Activated CD4-positive, alpha-beta T cell treated with anti-CD3 and anti-CD28 coated beads for 36 hours (primary cell): ENCODE results near the gene HAUS5. TPM values are rescaled to one million over a fixed set of nuclear protein-coding genes. Genes with fewer than 3 reads are reported as not detected.
"Not testable (repeated sequence)": the region's sequence is repeated elsewhere in the genome, so short reads cannot be mapped to it uniquely, and the experiment has no call there.

Experiments
- ATAC-seq: fragments of 200-7000 bp; cut with Tn5 transposase; one replicate; pipeline ENCODE4 v1.10.0; 2021; ENCODE audit warnings: mild to moderate bottlenecking, moderate library complexity
- CTCF ChIA-PET: fragments of 350-600 bp; sonication (Branson Sonifier 250); formaldehyde crosslinking; loops from one replicate; lab custom pipeline; 2021; ENCODE audit warnings: antibody characterized with exemption; lab: Charles Lee
- POLR2A ChIA-PET: fragments of 350-600 bp; sonication (Branson Sonifier 250); formaldehyde crosslinking; loops from one replicate; lab custom pipeline; 2021; ENCODE audit warnings: antibody characterized with exemption, inconsistent platforms; lab: Charles Lee
- DNase-seq: peaks from one replicate; pipeline ENCODE4 v3.0.0-alpha.2; 2020
- H3K27ac Mint-ChIP-seq: one replicate; pipeline ENCODE4 v1.8.0; 2021; ENCODE audit warnings: mixed read lengths
- H3K27me3 Mint-ChIP-seq: one replicate; pipeline ENCODE4 v1.8.0; 2021; ENCODE audit warnings: mixed read lengths
- H3K36me3 Mint-ChIP-seq: one replicate; pipeline ENCODE4 v1.8.0; 2021; ENCODE audit warnings: low read depth, mixed read lengths
- H3K4me1 Mint-ChIP-seq: one replicate; pipeline ENCODE4 v1.8.0; 2021; ENCODE audit warnings: mixed read lengths
- H3K4me3 Mint-ChIP-seq: one replicate; pipeline ENCODE4 v1.8.0; 2021; ENCODE audit warnings: mild to moderate bottlenecking, moderate library complexity, mixed read lengths
- H3K9me3 Mint-ChIP-seq: one replicate; pipeline ENCODE4 v1.8.0; 2021; ENCODE audit warnings: low read depth, mixed read lengths
- intact Hi-C, 2 experiments: fragments of 100-400 bp; cut with DNase I in 1 of 2; cut with micrococcal nuclease in 1 of 2; formaldehyde crosslinking; loops; one replicate each; pipeline versions ENCODE4 v1.14.2 to v1.15.1; 2022 to 2024; cut with DNase I, micrococcal nuclease
- total RNA-seq, 2 experiments: library from RNA; stranded (reverse); gene quantifications; one replicate each; pipeline ENCODE4 v1.2.3, GENCODE V29; 2021

HAUS5 gene
- total RNA-seq, 2 experiments from 2014 or later: 39.7 to 41.0 TPM

DNA sequence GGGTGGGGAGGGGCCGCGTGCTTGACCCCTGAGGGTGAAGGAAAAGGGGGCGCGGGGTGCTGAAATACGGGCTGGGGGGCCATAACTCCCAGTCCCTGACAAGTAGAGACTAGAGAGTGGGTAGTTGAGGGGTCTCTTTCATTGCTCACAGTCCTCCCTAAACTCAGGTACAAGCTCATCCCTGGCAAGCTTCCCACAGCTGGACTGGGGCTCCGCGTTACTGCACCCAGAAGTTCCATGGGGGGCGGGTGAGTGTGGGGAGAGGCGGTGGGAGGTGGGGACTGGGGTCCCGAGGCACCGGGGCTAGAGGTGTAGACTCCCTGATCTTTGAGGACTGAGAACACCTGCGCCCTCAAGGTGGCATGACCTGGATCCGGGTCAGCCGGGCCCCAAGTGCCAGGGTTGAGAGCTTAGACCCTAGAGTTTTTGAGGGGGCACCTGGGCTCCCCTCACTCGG is 30.3 kb downstream of the HAUS5 start:
- no peak for DNase-seq
- Mint-ChIP-seq H3K9me3 (no peaks in the 10 kb centered on the region), H3K36me3 (no peaks in the 10 kb centered on the region), H3K4me3 (peak overlapping the region; percentile 77), H3K27ac (no peak overlapping the region), H3K4me1 (peaks cover 35% of the 10 kb centered on the region), H3K27me3 (no peaks in the 10 kb centered on the region)
- ChIA-PET CTCF (interaction anchor here (1.0 kb wide), 1 partner anchor 52 kb away, joined by 5 read pairs; no protein-coding TSS in a partner anchor), POLR2A (no interaction called here)
- ATAC-seq: no peak
- intact Hi-C loops: loop anchor here (1.0 to 10.0 kb wide), 8 partner anchors 15 to 488 kb away; partner anchors contain the start of genes TMEM147 (in 2 of the 2), FXYD5 (in 1 of the 2), IGFLR1 (in 1 of the 2) and THAP8 (in 1 of the 2)

DNA sequence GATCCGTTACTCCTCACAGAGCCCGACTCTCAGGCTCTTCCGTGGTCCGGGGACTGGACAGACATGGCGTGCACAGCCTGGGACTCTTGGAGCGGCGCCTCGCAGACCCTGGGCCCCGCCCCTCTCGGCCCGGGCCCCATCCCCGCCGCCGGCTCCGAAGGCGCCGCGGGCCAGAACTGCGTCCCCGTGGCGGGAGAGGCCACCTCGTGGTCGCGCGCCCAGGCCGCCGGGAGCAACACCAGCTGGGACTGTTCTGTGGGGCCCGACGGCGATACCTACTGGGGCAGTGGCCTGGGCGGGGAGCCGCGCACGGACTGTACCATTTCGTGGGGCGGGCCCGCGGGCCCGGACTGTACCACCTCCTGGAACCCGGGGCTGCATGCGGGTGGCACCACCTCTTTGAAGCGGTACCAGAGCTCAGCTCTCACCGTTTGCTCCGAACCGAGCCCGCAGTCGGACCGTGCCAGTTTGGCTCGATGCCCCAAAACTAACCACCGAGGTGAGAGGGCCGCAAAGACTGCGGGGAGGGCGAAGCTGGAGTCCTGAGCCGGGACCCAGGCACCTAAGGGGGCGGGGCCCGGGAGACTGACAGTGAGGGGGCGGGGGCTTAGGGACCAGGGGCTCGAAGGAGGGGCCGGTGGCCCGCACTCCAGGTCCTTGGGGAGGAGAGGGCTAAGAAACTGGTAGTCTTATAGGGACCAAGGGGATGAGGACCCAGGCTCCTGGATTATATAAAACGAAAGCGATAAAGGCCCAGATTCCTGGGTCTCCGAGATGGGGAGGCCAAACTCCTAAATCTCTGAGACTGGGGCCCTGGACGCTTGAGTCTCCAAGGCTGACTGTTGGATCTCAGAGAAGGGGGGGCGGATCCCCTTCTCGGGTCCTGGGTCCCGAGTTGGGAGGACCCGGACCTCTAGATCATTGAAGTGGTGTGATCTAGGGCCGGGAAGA is 31.0 kb downstream of the HAUS5 start:
- no peaks in the 10 kb centered on the region for H3K27me3 Mint-ChIP-seq
- CTCF ChIA-PET: interaction anchor here (1.0 to 1.4 kb wide), 3 partner anchors 51 to 95 kb away, joined by 3 to 5 read pairs (median 3); no protein-coding TSS in a partner anchor
- intact Hi-C loops: loop anchor here (1.0 to 10.0 kb wide), 16 partner anchors 15 to 497 kb away; partner anchors contain the start of genes THAP8 (in 2 of the 2), TMEM147 (in 2 of the 2), WDR62 (in 2 of the 2) and ALKBH6 (in 1 of the 2)
- peaks cover 35% of the 10 kb centered on the region for H3K4me1 Mint-ChIP-seq
- H3K9me3 Mint-ChIP-seq: no peaks in the 10 kb centered on the region
- ATAC-seq: peak; percentile 30
- peak overlapping the region; percentile 77 for H3K4me3 Mint-ChIP-seq
- peak; percentile 89 for DNase-seq
- POLR2A ChIA-PET: interaction anchor here (0.7 to 1.7 kb wide), 3 partner anchors 9 to 70 kb away, joined by 4 to 7 read pairs (median 4); no protein-coding TSS in a partner anchor
- H3K36me3 Mint-ChIP-seq: no peaks in the 10 kb centered on the region
- H3K27ac Mint-ChIP-seq: peak overlapping the region; percentile 83

- DNase-seq: peak; percentile 98
- Mint-ChIP-seq H3K36me3 (peaks cover 3% of the 10 kb centered on the region), H3K9me3 (no peaks in the 10 kb centered on the region), H3K4me3 (peak overlapping the region; percentile 77), H3K27ac (peak overlapping the region; percentile 83), H3K27me3 (no peaks in the 10 kb centered on the region), H3K4me1 (peaks cover 40% of the 10 kb centered on the region)
- intact Hi-C loops: loop anchor here (1.0 to 10.0 kb wide), 13 partner anchors 16 to 496 kb away; partner anchors contain the start of genes ALKBH6 (in 1 of the 2), ARHGAP33 (in 1 of the 2), CAPNS1 (in 1 of the 2) and FXYD5 (in 1 of the 2)
- ChIA-PET POLR2A (interaction anchor here (1.5 to 1.7 kb wide), 2 partner anchors 67 to 69 kb away, joined by 4 to 7 read pairs; no protein-coding TSS in a partner anchor), CTCF (interaction anchor here (0.5 to 1.4 kb wide), 4 partner anchors 33 to 104 kb away, joined by 3 read pairs; partner anchors contain the start of gene LIN37)
- ATAC-seq: peak; percentile 86
Observed at GRCh38 chr19:35644206-35644986, 31.9 kb downstream of the HAUS5 start.

- POLR2A ChIA-PET: interaction anchor here (1.5 to 1.7 kb wide), 2 partner anchors 66 to 68 kb away, joined by 4 to 7 read pairs; no protein-coding TSS in a partner anchor
- DNase-seq (peak; percentile 94), ATAC-seq (peak; percentile 16)
- CTCF ChIA-PET: interaction anchor here (0.6 to 1.2 kb wide), 3 partner anchors 31 to 103 kb away, joined by 3 read pairs; partner anchors contain the start of gene LIN37
- H3K36me3 Mint-ChIP-seq: peaks cover 5% of the 10 kb centered on the region
- no peaks in the 10 kb centered on the region for H3K9me3 Mint-ChIP-seq
- peak overlapping the region; percentile 77 for H3K4me3 Mint-ChIP-seq
- H3K27me3 Mint-ChIP-seq: no peaks in the 10 kb centered on the region
- peaks cover 43% of the 10 kb centered on the region for H3K4me1 Mint-ChIP-seq
- peak overlapping the region; percentile 83 for H3K27ac Mint-ChIP-seq
- intact Hi-C loops: loop anchor here (1.0 to 10.0 kb wide), 13 partner anchors 17 to 495 kb away; partner anchors contain the start of genes ALKBH6 (in 1 of the 2), ARHGAP33 (in 1 of the 2), CAPNS1 (in 1 of the 2) and FXYD5 (in 1 of the 2)
Observed at GRCh38 chr19:35644987-35645679, 32.6 kb downstream of the HAUS5 start.

DNA sequence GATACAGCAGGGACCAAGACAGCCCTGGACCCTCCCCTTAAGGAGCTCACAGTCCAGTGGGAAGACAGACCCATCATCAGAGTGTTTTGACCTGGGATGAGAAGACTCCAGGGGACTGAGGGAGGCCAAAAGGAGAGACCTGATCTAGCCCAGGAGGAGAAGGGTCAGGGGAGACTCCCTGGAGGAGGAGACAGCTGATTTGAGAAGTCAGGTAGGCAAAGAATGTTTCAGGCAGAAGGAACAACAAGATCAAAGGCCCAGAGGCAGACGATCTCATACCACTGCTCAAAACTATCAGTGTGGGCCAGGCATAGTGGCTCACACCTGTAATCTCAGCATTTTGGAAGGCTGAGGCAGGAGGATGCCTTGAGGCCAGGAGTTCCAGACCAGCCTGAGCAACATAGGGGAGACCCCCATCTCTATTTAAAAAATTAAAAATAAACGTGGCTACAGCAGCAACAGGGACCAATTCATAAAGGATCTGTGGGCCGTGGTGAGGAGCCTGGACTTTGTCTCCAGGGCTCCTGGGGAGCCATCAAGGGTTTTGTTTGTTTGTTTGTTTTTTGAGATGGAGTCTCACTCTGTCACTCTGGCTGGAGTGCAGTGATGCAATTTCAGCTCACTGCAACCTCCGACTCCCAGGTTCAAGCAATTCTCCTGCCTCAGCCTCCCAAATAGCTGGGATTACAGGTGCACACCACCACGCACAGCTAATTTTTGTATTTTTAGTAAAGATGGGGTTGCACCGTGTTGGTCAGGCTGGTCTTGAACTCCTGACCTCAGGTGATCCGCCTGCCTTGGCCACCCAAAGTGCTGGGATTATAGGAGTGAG is 33.4 kb downstream of the HAUS5 start:
- CTCF ChIA-PET: interaction anchor here (0.6 kb wide), 1 partner anchor 32 kb away, joined by 3 read pairs; no protein-coding TSS in a partner anchor
- intact Hi-C loops: loop anchor here in 1 of 2 experiments (10.0 kb wide), 1 partner anchor 491 kb away; the partner anchor contains the start of gene FXYD5

GRCh38 chr19:35648017-35648961 is 35.8 kb downstream of the HAUS5 start, which contains the start of gene COX6B1:
Gene COX6B1 (plus strand): TSS chr19:35648323. CDS start chr19:35651244, 2,921 bp downstream.
- ATAC-seq (peak; percentile 76), DNase-seq (peak; percentile 95)
- Mint-ChIP-seq H3K36me3 (peaks cover 16% of the 10 kb centered on the region), H3K27me3 (no peaks in the 10 kb centered on the region), H3K27ac (peak within 1 kb of the TSS; percentile 84), H3K4me1 (peaks cover 39% of the 10 kb centered on the region), H3K9me3 (no peaks in the 10 kb centered on the region), H3K4me3 (peak within 1 kb of the TSS; percentile 92)
- ChIA-PET CTCF (interaction anchor here (0.6 to 1.2 kb wide), 11 partner anchors 10 to 507 kb away, joined by 3 to 5 read pairs (median 3); no protein-coding TSS in a partner anchor), POLR2A (interaction anchor here (0.6 to 1.0 kb wide), 7 partner anchors 12 to 116 kb away, joined by 3 to 8 read pairs (median 3); partner anchors contain the start of gene IGFLR1)
- intact Hi-C loops: loop anchor here in 1 of 2 experiments (1.0 to 10.0 kb wide), 10 partner anchors 20 to 493 kb away; partner anchors contain the start of genes ARHGAP33, FXYD5, HAUS5 and PROSER3

More for the DNA sequence above, 33.4 kb downstream of the HAUS5 start:
- peak overlapping the region; percentile 77 for H3K4me3 Mint-ChIP-seq
- no peak overlapping the region for H3K27ac Mint-ChIP-seq
- DNase-seq (no peak), ATAC-seq (no peak)
- H3K4me1 Mint-ChIP-seq: peaks cover 50% of the 10 kb centered on the region
- peaks cover 8% of the 10 kb centered on the region for H3K36me3 Mint-ChIP-seq
- POLR2A ChIA-PET: no interaction called here
- no peaks in the 10 kb centered on the region for H3K9me3 Mint-ChIP-seq
- no peaks in the 10 kb centered on the region for H3K27me3 Mint-ChIP-seq

DNA sequence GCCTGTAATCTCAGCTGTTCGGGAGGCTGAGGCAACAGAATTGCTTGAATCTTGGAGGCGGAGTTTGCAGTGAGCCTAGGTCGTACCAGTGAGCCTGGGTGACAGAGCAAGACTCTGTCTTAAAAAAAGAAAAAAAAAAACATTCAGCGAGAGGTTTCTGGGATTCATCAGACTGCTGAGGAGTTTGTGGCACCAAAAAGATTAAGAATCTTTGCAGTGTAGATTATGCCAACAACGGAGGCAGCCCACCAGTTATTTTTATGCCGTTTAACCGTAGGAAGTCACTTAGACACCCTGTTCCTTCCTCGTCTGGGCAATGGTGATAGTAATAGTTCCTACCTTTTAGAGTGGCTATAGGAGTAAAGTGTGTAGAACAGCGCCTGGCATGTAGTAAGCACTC is 38.0 kb downstream of the HAUS5 start:
- DNase-seq: no peak
- Mint-ChIP-seq H3K4me1 (peaks cover 26% of the 10 kb centered on the region), H3K4me3 (no peak overlapping the region), H3K27ac (peak overlapping the region; percentile 55), H3K27me3 (no peaks in the 10 kb centered on the region), H3K9me3 (no peaks in the 10 kb centered on the region), H3K36me3 (peaks cover 30% of the 10 kb centered on the region)
- no peak for ATAC-seq
- CTCF ChIA-PET: no interaction called here
- intact Hi-C loops: no loop called here
- POLR2A ChIA-PET: no interaction called here

- H3K27me3 Mint-ChIP-seq, DNase-seq, H3K9me3 Mint-ChIP-seq, H3K4me3 Mint-ChIP-seq, ATAC-seq, POLR2A ChIA-PET, H3K27ac Mint-ChIP-seq, intact Hi-C loops: not testable (repeated sequence)
- Mint-ChIP-seq H3K36me3 (peaks cover 52% of the 10 kb centered on the region), H3K4me1 (peaks cover 18% of the 10 kb centered on the region)
- CTCF ChIA-PET: interaction anchor here (0.6 kb wide), 1 partner anchor 611 kb away, joined by 4 read pairs; no protein-coding TSS in a partner anchor
Observed at GRCh38 chr19:35654828-35655227, 42.3 kb downstream of the HAUS5 start.
